HG03159 (cell line): Measurements from ENCODE around the gene COL19A1.

ENCODE experiments used
- ATAC-seq: cut with Tn5 transposase; IDR thresholded peaks from one replicate; pipeline ENCODE4 v1.9.1; 2021; ENCODE audit warnings: mild to moderate bottlenecking, moderate library complexity; ENCODE audit not compliant: unreplicated experiment

The COL19A1 gene

DNA sequence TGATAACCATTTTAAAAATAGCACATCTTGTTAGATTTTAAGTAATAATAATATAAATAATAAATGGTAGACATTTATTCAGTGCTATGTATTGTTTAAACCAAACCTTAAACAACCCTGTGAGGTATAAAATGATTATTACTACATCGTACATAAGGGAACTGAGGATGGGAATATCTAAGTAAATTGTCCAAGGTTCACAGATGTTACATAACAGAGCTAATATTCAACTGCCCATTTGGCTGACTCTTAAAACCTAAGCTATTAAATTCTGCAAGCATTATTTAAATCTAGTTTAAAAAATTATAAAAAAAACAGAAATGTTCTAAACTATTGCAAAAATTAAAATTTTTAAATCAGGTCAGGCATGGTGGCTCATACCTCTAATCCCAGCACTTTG, 175.1 kb downstream of the COL19A1 start:
- no peak for ATAC-seq

DNA sequence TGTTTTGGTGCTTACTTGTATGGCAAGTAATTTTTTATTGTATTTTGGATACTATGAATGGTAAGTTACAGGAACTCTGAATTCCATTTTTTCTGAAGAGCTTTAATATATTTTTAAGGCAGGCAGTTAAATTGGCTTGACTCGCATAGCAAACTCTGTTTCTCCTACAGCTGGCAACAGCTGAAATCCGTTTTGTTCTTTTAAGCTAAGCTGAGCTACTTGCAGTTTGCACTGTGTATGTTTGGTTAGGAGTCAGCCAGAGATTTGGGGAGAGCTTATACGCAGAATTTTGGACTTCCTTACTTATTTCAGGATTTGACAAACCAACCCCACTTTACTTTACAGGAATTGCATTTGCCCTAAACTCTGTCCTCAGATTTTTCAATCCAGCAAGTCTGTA, 179.1 kb downstream of the COL19A1 start:
- ATAC-seq, result no peak

DNA sequence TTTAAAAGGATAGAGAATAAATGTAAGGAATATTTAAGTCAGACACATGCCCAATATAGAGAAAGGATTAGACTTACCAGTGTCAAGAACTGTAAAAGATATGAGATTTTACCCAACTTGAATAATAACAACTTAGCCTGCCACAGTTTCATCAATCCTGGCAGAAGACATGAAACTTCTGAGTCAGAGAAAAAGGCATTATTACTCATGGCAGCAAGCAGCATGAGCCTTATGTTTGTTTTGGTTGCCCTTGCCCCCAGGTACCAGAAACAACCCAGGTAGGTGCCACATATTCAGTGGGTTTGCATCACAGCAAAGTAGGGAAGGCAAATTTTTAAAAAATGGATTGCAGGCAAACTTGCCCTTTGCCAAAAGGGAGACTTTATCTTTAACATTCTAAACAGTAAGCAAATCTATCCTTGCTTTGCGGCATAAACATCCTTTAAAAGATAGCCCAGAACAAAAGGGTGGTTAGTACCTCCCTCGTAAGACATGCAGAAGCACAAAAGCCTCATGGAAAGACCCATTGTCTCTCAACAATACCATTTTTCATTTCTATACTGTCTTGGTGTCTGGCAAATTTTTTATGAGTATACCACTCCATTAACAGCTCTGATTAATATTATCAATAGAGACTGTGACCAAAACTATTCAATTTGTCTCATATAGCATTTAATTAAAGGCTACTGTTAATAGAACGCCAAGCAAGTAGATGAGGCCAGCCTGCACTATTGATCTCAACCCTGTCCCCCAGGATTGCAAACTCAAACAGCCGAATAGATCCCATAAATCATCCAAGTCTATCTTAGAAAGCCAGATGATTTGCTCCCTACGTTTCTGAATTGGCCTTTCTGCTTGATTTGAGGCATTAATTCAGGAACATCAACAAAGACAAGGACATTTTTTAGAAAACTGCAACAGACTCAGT, 185.1 kb downstream of the COL19A1 start:
- ATAC-seq, result no peak

DNA sequence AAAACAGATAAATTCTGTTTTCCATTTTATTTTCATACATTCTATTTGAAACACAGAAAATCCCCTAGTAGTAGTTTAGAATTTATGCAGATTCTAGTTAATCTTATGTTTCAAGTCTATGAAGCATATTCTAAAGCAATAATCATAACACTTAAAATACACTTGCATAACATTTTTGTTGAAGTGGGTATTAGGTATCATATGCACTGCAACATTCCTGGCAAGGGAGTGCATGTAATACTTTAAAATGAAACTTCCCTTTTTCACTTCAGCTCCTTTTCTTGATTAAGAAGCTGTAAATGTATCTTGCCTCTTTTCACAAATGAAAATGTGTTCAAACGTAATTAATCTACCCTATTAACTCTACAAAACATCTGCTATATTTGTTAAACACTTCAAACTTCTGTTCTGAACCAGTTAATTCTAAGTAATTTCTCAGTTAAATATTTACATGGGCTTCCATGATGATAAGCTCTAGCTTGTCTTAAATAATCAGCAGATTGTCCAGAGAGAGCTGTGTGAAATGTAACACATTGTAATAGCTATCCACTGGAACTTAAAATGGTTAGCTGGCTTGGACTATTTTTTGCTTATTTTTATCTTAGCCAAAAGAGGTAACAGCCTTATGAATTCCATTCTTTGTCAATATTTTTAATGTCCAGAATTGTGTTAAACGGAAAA, 192.8 kb downstream of the COL19A1 start:
- ATAC-seq, result no peak

DNA sequence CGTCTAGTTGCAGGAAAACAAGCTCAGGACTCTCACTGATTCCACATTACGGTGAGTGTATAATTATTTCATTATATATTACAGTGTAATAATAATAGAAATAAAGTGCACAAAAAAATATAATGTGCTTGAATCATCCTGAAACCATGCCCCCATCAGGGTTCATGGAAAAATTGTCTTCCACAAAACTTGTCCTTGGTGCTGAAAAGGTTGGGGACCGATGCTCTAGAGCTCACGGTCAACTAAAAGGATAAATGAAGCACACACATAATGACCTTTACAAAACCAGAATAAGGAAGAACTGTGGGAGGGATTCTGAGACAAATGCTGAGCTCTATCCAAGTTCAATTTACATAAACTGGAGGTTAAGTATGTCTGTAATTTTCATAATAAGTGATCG, 194.3 kb downstream of the COL19A1 start:
- no peak for ATAC-seq

DNA sequence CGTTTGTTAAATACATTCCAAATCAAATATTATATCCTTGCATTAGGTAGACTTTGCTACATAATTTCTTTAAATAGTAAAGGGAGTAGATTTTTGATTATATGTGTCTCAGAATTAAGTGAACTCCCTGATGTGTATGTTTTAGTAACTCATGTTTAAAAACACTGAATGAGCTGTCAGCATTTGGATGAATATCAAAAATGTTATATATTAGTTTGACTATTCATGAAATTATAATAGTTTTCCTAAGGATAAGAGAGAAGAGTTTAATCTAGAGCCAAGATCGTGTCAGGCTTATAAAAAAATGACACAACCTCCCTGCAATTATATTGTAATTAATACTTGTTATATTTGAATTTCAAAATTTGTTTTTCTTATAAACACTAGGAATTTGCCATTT, 195.2 kb downstream of the COL19A1 start:
- no peak for ATAC-seq

DNA sequence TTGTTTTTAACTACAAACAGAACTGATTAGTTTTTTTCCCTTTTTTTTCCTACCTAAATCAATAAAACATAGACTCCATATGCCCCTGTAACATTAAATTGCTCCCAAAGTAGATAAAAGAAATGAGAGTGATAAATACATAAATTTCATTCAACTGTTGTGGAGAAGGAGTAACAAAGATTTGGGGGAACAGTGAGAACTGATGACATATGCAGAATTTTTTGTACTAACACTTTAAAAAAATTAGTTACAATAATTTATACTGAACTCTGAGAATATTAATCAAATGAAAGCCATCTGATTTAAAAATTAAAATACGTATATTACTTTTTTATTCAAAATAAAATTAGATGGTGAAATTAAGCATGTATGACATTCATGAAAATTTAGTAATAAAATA, 195.7 kb downstream of the COL19A1 start:
- ATAC-seq, result no peak

DNA sequence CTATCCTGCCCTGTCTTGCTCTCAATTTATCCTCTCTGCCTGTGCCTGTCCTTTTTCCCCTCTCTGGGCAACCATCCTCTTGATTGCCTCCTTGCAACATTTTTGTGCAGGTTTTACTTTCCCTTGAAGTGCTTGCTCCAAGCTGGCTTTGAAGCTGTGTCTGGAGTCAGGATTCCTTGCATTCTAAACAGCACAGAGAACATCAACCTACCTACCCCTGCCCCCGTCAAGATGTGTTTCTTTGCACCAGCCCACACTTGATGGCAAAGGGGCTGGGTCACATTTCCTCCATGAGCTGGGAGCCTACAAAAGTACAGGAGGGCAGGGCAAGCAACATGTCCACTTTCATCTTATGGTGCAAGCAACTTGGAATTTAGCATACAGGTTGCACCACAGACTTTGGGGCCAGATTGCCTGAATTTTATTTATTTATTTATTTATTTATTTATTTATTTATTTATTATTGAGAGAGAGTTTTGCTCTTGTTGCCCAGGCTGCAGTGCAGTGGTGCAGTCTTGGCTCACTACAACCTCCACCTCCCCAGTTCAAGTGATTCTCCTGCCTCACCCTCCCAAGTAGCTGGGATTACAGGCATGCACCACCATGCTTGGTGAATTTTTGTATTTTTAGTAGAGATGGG, 206.3 kb downstream of the COL19A1 start:
- ATAC-seq, result no peak

DNA sequence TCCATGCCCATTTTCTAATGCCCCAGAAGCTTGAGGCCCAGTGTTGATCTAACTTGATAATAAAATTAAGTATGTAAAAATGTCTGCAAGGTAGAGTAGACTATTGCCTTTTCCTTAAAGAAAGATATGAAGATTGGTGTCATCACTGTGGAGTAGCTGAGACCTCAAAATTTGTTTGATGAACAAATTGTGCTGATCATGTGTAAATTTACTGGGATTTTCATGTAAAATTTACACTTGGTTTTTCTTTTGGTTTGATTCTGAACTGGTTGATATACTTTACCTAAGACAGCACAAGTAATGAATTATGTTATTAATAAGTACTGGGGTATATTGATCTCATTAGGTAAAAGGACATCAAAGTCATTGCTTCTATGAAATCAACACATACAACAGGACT, 207.3 kb downstream of the COL19A1 start:
- no peak for ATAC-seq

DNA sequence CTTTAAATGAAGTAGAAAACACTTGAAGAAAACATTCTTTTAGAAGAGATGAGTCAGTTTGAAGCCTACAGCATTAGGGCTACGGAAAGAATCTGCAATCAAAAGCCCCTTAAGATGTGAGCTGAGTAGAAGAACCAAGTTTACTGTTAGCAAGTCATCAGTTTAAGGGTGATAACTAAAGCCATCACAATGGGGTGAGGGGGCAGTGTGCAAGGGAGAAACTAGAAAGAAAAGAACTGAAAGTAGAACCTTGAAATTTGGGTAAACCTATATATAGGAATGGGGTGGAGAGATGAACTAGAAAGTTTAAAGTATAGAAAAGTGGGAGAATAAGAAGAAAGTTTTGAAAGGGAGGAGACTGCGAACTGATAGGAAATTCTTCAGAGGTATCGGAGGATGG, 212.9 kb downstream of the COL19A1 start:
- no peak for ATAC-seq

DNA sequence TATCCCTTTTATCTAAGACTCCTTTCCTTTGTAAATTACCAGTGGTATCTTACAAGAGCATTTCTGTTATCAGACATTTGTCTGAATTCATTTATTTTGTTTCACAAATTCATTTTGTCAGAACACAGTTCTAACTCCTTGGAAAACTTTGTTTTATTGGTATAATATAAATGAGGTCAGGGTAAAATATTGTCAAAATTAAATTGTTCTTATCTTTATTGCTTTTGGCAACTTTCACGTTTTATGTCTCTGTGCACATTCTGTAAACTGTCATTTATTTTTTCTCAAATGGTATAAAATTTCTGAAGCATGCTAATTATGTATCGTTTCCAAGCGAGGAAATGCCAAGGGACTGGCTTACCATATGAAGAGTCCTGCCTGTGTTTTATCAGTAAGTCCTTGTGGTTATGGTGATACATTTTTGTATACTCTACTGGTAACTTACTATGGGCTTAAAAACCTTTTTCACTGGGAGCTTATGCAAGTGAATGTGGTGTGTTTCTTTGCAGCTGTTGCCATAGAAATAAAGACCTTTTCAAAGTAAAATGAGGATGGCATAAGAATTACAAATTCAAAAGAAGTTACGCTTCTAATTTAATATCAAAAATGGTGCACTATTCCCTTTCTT, 214.2 kb downstream of the COL19A1 start:
- ATAC-seq, result no peak

DNA sequence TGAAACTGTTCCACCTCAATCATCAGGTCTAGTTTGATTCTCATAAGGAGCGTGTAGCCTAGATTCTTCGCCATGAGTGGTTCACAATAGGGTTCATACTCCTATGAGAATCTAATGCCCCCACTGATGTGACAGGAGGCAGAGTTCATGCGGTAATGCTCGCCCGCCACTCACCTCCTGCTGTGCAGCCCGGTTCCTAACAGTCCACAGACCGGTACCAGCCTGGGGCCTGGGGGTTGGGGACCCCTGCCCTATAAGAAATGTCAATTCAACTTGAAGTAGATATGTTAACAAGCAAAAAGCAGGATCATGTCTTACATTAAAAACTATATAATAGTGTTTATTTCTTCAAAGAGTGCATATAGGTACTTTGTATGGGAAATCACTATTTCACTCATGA, 216.5 kb downstream of the COL19A1 start:
- no peak for ATAC-seq

DNA sequence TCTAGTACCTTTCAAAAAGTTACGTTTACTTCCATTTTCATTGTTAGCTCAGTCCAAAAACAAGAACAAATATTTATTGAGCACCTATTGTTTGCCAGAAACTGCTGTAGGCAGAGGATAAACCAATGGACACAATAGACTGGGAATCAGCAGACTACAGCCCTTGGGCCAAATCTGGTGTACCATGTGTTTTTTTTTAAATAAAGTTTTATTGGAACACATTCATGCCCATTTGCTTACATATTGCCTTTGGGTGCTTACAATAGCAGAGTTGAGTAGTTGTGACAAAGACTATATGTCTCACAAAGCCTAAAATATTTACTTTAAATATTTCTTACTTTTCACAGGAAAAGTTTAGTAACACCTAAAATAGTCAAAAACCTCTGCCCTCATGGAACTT, 220.4 kb downstream of the COL19A1 start:
- ATAC-seq, result no peak

DNA sequence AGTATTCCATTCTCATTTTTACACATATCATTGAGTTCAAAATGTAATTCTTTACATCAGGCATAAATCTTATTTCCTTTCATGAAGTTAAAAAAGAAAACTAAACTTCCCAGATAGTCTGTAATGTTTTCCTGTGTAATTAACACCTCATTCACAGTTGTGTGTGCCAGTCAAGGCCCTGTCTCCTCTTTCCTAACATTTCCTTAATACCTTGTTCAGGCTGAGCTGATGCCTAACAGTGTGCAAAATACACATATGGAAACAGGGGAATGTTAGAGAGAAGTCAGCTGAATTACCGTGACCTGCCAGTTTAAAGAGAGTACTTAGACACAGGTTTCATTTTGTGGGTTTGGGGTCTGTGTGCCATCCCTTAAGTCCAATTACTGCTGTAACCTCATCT, 227.8 kb downstream of the COL19A1 start:
- no peak for ATAC-seq

DNA sequence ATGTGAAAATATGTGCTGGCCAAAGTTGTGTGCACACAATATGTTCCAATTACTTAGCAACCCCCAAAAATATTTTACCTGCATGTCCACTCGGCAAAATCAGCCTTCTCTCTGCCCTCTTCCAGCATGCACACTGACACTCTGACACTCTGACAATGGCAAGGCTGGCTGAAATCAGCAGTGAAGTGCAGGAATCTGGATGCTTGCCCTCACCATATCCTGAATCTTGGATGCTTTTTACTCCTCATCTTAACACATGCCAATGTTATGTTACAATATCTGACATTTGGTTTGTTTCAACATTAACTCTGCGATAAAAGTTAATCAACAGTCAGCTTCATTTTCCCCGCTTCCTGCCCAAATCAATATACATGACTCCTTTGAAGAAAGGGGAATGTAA, 233.4 kb downstream of the COL19A1 start:
- no peak for ATAC-seq

DNA sequence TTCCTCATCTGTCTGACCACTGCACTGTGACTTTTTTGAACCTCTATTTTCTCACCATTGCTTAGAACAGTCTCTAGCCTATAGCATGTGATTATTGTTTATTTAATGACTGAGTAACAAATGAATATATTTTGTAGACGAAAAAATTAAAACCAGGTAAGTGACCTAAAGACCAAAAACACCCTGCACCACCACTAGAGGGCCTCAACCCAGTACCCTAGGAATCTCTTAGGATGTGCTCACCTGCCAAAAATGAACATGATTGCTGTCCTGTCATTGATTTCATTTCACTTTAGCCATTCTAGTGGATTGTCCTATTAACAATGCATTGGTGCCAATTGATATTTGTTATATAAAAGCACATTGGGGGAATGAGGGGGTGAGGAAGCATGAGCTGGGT, 237.4 kb downstream of the COL19A1 start:
- no peak for ATAC-seq

DNA sequence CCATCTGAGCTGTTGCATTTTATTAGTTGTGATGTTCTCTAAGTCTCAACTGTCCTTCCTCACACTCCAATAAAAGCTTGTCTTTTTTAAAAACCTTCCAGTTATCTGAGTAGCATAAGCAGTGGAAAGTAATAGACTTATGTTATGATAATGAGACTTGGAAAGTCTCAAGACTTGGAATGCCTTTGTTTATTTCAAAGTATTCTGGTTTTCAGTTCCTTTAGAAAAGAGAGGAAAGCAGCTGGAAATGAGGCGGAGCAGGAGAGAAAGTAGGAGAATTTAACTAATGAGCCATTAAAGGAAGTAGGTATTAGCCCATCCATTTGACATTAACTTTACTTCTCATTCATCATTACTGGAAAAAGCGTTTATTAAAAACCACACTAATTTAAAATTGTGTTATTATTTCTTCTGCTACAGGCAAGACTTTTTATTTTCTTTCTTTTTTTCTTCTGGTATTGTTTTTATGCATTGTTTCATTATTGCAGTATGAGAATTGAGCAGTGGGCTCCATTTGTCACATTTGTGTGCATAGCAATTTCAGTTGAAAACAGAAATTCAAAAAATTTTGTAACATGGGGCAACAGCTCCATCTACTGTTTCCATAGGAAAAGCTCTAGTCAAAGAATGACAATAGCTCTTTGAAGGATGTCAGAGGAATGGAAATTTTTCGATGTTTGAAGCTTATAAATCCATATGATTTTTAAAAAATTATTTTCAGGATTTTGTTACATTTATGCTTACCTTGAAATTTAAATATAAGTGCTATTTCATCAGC, 241.7 kb downstream of the COL19A1 start:
- ATAC-seq, result no peak

DNA sequence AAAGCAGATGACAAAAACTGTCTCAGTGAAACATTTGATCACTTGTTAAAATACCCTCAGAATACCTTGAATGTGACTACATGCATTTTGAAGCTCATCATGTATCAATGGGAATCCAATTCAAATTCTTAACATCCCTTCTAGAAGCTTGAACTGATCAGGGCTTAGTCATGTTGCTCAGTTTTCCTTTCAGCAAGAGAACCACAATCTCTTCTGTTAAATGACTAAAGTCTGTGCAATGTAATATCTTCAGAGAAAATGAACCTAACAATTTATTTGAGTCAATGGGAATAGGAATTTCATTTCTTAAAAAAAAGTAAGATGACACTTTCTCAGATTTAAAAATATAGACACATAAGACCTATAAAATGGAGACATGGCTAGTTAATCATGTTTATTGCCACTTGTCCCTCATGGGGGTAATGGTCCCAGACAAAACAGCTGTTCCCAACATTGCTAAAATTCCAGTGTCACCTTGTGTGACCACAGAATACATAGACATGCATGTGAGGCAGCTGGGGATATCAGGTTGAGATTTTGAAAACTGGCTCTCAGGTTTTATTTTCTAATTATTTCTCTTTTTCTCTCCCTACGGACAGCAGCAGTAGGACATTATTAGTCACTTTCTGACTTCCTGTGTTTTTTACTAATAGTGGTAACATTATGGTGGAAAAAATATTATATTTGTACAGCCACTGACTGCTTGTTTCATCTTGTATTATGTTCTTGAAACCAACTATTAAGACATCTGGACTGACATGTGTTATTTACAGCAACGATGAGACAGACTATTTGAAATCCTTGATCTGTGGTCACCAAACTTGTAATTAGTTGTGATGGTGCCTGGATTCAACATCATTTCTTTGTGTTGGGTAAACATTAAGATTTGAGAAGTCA, 244.0 kb downstream of the COL19A1 start:
- ATAC-seq, result peak; percentile 39

DNA sequence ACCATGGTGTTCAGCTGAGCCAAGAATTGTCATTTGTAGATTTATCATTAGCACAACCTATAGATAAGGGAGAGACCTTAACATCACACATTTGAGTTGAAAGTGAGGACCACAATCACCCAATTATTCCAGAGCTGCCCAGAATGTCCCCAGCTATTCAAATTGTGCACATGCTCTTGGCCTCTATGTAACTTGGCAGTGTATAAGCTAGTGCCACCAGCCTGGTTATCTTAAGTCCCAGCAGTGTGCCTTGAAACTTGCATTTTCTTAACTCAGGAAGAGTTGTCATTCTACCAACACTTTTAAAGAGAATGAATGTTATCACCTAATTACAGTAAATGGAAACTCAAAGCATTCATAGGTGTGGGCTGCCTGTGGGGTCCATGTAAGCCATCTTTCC, 245.4 kb downstream of the COL19A1 start:
- ATAC-seq, result no peak

DNA sequence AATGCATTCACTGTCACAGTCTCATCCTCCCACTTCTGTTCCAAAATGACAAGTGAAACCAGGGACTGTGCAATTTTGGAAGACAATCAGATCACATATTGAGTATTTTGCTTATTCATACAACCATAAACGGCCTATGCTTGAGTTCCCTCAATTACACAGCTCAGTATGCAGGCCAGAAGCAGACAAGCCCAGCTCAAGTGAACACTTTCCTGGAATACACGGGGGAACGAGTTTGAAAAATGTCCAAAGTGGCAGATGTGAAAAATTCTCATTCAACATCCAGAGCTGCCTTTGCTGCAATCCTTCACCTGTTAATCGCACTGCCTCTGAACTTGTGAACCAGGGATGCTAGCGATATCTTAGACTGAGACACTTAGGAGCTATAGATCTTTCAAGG, 246.4 kb downstream of the COL19A1 start:
- no peak for ATAC-seq
